HUDEP-2 (cell line): Measurements from ENCODE around the gene TTLL12.

Experiments
- DNase-seq, 76 experiments: peaks; one replicate each; lab custom pipeline; 2025; ENCODE audit not compliant: unreplicated experiment in 76 of 76; lab: John Stamatoyannopoulos, UW

Gene TTLL12

GRCh38 chr22:43131773-43132501 lies 55.0 kb downstream of the TTLL12 start:
- no peak for DNase-seq

- peak in 30 of 76 experiments; percentile 6 to 48 (median 28) for DNase-seq
Observed at GRCh38 chr22:43129426-43130425, 57.2 kb downstream of the TTLL12 start.

GRCh38 chr22:43128928-43129424 lies 58.0 kb downstream of the TTLL12 start:
- peak in 22 of 76 experiments; percentile 7 to 39 (median 18) for DNase-seq

GRCh38 chr22:43128116-43128515 lies 58.8 kb downstream of the TTLL12 start:
- no peak for DNase-seq

GRCh38 chr22:43127166-43127908 lies 59.6 kb downstream of the TTLL12 start:
- peak in 12 of 76 experiments; percentile 6 to 48 (median 18) for DNase-seq

- peak in 1 of 76 experiments; percentile 6 for DNase-seq
Observed at GRCh38 chr22:43126501-43127165, 60.3 kb downstream of the TTLL12 start.

GRCh38 chr22:43118953-43119458 lies 67.9 kb downstream of the TTLL12 start:
- peak in 13 of 76 experiments; percentile 12 to 48 (median 25) for DNase-seq

- peak in 4 of 76 experiments; percentile 8 to 23 (median 16) for DNase-seq
Observed at GRCh38 chr22:43118024-43118849, 68.7 kb downstream of the TTLL12 start.

- DNase-seq = no peak
Observed at GRCh38 chr22:43116932-43117331, 70.0 kb downstream of the TTLL12 start.
